Natural killer cell (primary cell): ENCODE results near the gene ERBB4. TPM values are rescaled to one million over a fixed set of nuclear protein-coding genes. Genes with fewer than 3 reads are reported as not detected.

ENCODE experiments used
- ATAC-seq, 3 donors: fragments of 150-1000 bp in 2 of 3; fragments of 200-7000 bp in 1 of 3; cut with Tn5 transposase; 1 replicate in 1 of 3; 2 replicates in 2 of 3; pipeline ENCODE4 v1.10.0; 2021; ENCODE audit warnings: mild to moderate bottlenecking in 2 of 3, moderate library complexity in 2 of 3
- DNase-seq, 2 donors: peaks; one replicate each; pipeline versions ENCODE4 v3.0.0 to v3.0.0-alpha.2; 2013 to 2021; ENCODE audit warnings: mixed read lengths in 1 of 2
- H3K27ac ChIP-seq: one replicate; pipeline ENCODE4 v1.5.1; 2013; ENCODE audit warnings: mild to moderate bottlenecking, low read length
- H3K27me3 ChIP-seq: one replicate; pipeline ENCODE4 v1.6.1; 2013; ENCODE audit warnings: low read length; ENCODE audit not compliant: control insufficient read depth, insufficient read depth
- H3K36me3 ChIP-seq: one replicate; pipeline ENCODE4 v1.6.1; 2013; ENCODE audit warnings: low read length; ENCODE audit not compliant: control insufficient read depth, insufficient read depth
- H3K4me1 ChIP-seq: one replicate; pipeline ENCODE4 v1.6.1; 2013; ENCODE audit warnings: low read length; ENCODE audit not compliant: control insufficient read depth, insufficient read depth
- H3K4me3 ChIP-seq: one replicate; pipeline ENCODE4 v1.5.1; 2013; ENCODE audit warnings: low read length
- H3K9me3 ChIP-seq: one replicate; pipeline ENCODE4 v1.6.1; 2013; ENCODE audit warnings: low read length; ENCODE audit not compliant: control insufficient read depth, insufficient read depth
- H3K27ac Mint-ChIP-seq, 2 donors: one replicate each; pipeline ENCODE4 v1.8.0; 2022; ENCODE audit warnings: mild to moderate bottlenecking in 2 of 2, mixed read lengths in 2 of 2, moderate library complexity in 1 of 2
- H3K27me3 Mint-ChIP-seq, 2 donors: one replicate each; pipeline ENCODE4 v1.8.0; 2022; ENCODE audit warnings: low read depth in 2 of 2, mixed read lengths in 2 of 2
- H3K36me3 Mint-ChIP-seq: one replicate; pipeline ENCODE4 v1.8.0; 2022; ENCODE audit warnings: mixed read lengths
- H3K4me1 Mint-ChIP-seq, 2 donors: one replicate each; pipeline ENCODE4 v1.8.0; 2022; ENCODE audit warnings: mixed read lengths in 2 of 2
- H3K4me3 Mint-ChIP-seq: one replicate; pipeline ENCODE4 v1.8.0; 2022; ENCODE audit warnings: mild to moderate bottlenecking, moderate library complexity, mixed read lengths
- H3K9me3 Mint-ChIP-seq, 2 donors: one replicate each; pipeline ENCODE4 v1.8.0; 2022; ENCODE audit warnings: mixed read lengths in 2 of 2
- CTCF ChIP-seq: fragments of 200-600 bp; IDR thresholded peaks from one replicate; pipeline ENCODE4 v1.8.0; 2022; ENCODE audit warnings: antibody characterized with exemption
- WGBS: methylation state at CpG from one replicate; pipeline ENCODE4 v1.1.7; 2013; ENCODE audit warnings: missing lambda C conversion rate; ENCODE audit not compliant: insufficient coverage; 5-methylcytosine and 5-hydroxymethylcytosine counted together
- intact Hi-C: fragments of 100-400 bp; cut with micrococcal nuclease; formaldehyde crosslinking; loops from one replicate; pipeline ENCODE4 v1.14.2; 2022
- total RNA-seq, 4 donors: library from RNA; stranded (reverse); fragments of 120-200 nt in 1 of 4; gene quantifications; one replicate each; pipeline versions ENCODE4 v1.2.3 to v1.2.4, GENCODE V29; 2013 to 2022

Gene ERBB4
- total RNA-seq, 3 donors from 2014 or later (not counting 1 experiment from before 2014, with no cell fraction given), result 0.08 TPM; not detected in 2

DNA sequence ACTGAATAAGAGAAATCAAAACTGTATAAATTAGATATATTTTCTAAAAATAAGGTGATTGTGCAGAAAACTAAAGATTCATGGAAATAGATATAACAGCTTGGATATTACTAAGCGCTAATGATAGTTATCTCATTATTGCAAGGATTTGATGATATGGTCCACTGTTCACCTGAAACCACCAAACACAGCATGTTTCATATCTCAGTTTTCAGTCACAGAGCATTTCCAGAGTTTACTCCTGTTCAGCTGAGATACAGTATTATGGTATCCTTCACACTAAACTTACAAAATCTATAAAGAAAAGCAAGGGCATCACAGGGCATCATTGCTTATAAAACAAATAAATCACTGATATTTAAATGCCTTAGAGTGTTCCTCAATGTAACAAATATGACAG, 591.6 kb downstream of the ERBB4 start:
- ATAC-seq (no peak), DNase-seq (no peak)
- Mint-ChIP-seq H3K36me3 (no peaks in the 10 kb centered on the region), H3K27me3 (no peaks in the 10 kb centered on the region), H3K27ac (no peak overlapping the region), H3K4me3 (no peak overlapping the region), H3K4me1 (no peaks in the 10 kb centered on the region), H3K9me3 (peaks cover 5 to 7% of the 10 kb centered on the region in 2 donors)
- Histone ChIP-seq H3K4me1 (no peaks in the 10 kb centered on the region), H3K4me3 (no peak overlapping the region), H3K36me3 (no peaks in the 10 kb centered on the region), H3K27me3 (no peaks in the 10 kb centered on the region), H3K27ac (no peak overlapping the region), H3K9me3 (no peaks in the 10 kb centered on the region)
- TF ChIP-seq CTCF, result no peak
- no CpG with 5 or more reads among the region's 1 CpG for WGBS
- intact Hi-C loops, result no loop called here

GRCh38 chr2:211944572-211944971, 594.0 kb downstream of the ERBB4 start:
- Histone ChIP-seq H3K27me3 (no peaks in the 10 kb centered on the region), H3K4me3 (no peak overlapping the region), H3K36me3 (no peaks in the 10 kb centered on the region), H3K9me3 (no peaks in the 10 kb centered on the region), H3K27ac (no peak overlapping the region), H3K4me1 (no peaks in the 10 kb centered on the region)
- no CpG with 5 or more reads among the region's 1 CpG for WGBS
- ATAC-seq (no peak), DNase-seq (no peak)
- Mint-ChIP-seq H3K9me3 (peaks cover 5% of the 10 kb centered on the region in 2 donors), H3K27ac (no peak overlapping the region), H3K4me3 (no peak overlapping the region), H3K36me3 (no peaks in the 10 kb centered on the region), H3K27me3 (no peaks in the 10 kb centered on the region), H3K4me1 (no peaks in the 10 kb centered on the region)
- TF ChIP-seq CTCF, result no peak
- intact Hi-C loops, result no loop called here

- no peak for DNase-seq
- no peak overlapping the region for H3K27ac Mint-ChIP-seq
- H3K36me3 Mint-ChIP-seq, result no peaks in the 10 kb centered on the region
- H3K4me1 Mint-ChIP-seq, result no peaks in the 10 kb centered on the region
- intact Hi-C loops, result no loop called here
- no peak for TF ChIP-seq CTCF
- no peaks in the 10 kb centered on the region for H3K27me3 Mint-ChIP-seq
- ATAC-seq, result no peak
- 52% methylated on average over 2 of the region's 2 CpGs for WGBS
- Histone ChIP-seq H3K36me3 (no peaks in the 10 kb centered on the region), H3K27me3 (no peaks in the 10 kb centered on the region), H3K27ac (no peak overlapping the region), H3K4me3 (no peak overlapping the region), H3K4me1 (no peaks in the 10 kb centered on the region), H3K9me3 (no peaks in the 10 kb centered on the region)
- H3K4me3 Mint-ChIP-seq, result no peak overlapping the region
- H3K9me3 Mint-ChIP-seq, result peaks cover 0 to 2% of the 10 kb centered on the region in 2 donors
These were observed 596.4 kb downstream of the ERBB4 start for GRCh38 chr2:211942153-211942552.

- H3K27me3 ChIP-seq, result no peaks in the 10 kb centered on the region
- WGBS, result no CpG with 5 or more reads among the region's 1 CpG
- H3K9me3 Mint-ChIP-seq, result peaks cover 0 to 2% of the 10 kb centered on the region in 2 donors
- no peaks in the 10 kb centered on the region for H3K4me1 Mint-ChIP-seq
- no peaks in the 10 kb centered on the region for H3K9me3 ChIP-seq
- H3K4me1 ChIP-seq, result no peaks in the 10 kb centered on the region
- no peak for DNase-seq
- no peaks in the 10 kb centered on the region for H3K27me3 Mint-ChIP-seq
- H3K4me3 ChIP-seq, result no peak overlapping the region
- no peak overlapping the region for H3K27ac Mint-ChIP-seq
- no peaks in the 10 kb centered on the region for H3K36me3 Mint-ChIP-seq
- no peak overlapping the region for H3K4me3 Mint-ChIP-seq
- intact Hi-C loops, result no loop called here
- no peak for ATAC-seq
- no peak for TF ChIP-seq CTCF
- H3K27ac ChIP-seq, result no peak overlapping the region
- H3K36me3 ChIP-seq, result no peaks in the 10 kb centered on the region
These were observed 597.3 kb downstream of the ERBB4 start for GRCh38 chr2:211941216-211941747.
